ENCODE data around the gene ANKRD2. TPM values are rescaled to one million over a fixed set of nuclear protein-coding genes. Genes with fewer than 3 reads are reported as not detected.
"Not testable (repeated sequence)": the region's sequence is repeated elsewhere in the genome, so short reads cannot be mapped to it uniquely, and the experiment has no call there.

ANKRD2 gene
- total and polyA plus RNA-seq, 4 donors = 1.2 to 3.1 (median 3.0) TPM; not detected in 1

DNA sequence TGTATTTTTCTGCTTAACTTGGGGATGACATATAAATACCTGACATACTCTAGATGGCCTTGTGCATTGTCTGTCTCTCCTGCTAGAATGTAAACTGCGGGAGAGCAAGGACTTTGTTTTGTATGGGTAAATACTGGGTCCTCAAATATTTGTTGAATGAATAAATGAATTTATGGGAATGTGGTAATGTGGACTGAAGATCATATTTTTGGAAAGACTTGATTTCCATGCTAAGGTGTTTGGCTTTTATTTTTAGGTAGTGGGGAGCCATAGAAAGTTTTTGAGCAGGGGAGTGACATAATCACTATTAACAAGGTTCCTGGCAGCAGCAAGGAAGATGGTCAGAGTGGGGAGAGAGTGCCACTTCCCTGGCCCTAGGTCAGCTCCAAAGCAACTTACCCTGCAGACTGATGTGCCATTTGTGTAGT is 46.9 kb upstream of the ANKRD2 start:
- no peaks in the 10 kb centered on the region for H3K27me3 ChIP-seq (ENCODE audit: control insufficient read depth in 3 of 3, insufficient read depth in 3 of 3, low read length in 2 of 3)
- no peak for DNase-seq
- H3K9ac ChIP-seq (ENCODE audit: insufficient read depth in 1 of 2, low read length in 2 of 2) = no peak overlapping the region
- H3K36me3 ChIP-seq (ENCODE audit: control insufficient read depth in 4 of 4, insufficient read depth in 4 of 4, low read length in 4 of 4) = no peaks in the 10 kb centered on the region
- 89 to 92% methylated on average over 1 of the region's 1 CpG for WGBS, 2 donors
- no peak overlapping the region for H3K4me3 ChIP-seq
- peaks cover 0 to 22% (median 0%) of the 10 kb centered on the region in 5 donors for H3K4me1 ChIP-seq (ENCODE audit: control insufficient read depth in 5 of 5, insufficient read depth in 5 of 5, low read length in 5 of 5)
- no peak for ATAC-seq (ENCODE audit: insufficient read depth, low FRiP score)
- H3K9me3 ChIP-seq (ENCODE audit: control insufficient read depth in 4 of 4, insufficient read depth in 3 of 4, low read length in 3 of 4) = no peaks in the 10 kb centered on the region
- H3K27ac ChIP-seq (ENCODE audit: low read depth in 1 of 2, low read length in 1 of 2) = no peak overlapping the region
- TF ChIP-seq, protein P1, sequence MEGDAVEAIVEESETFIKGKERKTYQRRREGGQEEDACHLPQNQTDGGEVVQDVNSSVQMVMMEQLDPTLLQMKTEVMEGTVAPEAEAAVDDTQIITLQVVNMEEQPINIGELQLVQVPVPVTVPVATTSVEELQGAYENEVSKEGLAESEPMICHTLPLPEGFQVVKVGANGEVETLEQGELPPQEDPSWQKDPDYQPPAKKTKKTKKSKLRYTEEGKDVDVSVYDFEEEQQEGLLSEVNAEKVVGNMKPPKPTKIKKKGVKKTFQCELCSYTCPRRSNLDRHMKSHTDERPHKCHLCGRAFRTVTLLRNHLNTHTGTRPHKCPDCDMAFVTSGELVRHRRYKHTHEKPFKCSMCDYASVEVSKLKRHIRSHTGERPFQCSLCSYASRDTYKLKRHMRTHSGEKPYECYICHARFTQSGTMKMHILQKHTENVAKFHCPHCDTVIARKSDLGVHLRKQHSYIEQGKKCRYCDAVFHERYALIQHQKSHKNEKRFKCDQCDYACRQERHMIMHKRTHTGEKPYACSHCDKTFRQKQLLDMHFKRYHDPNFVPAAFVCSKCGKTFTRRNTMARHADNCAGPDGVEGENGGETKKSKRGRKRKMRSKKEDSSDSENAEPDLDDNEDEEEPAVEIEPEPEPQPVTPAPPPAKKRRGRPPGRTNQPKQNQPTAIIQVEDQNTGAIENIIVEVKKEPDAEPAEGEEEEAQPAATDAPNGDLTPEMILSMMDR (IDR thresholded peaks at IDR 0.05; ENCODE audit: control extremely low read depth, extremely low read depth) = no peak

DNA sequence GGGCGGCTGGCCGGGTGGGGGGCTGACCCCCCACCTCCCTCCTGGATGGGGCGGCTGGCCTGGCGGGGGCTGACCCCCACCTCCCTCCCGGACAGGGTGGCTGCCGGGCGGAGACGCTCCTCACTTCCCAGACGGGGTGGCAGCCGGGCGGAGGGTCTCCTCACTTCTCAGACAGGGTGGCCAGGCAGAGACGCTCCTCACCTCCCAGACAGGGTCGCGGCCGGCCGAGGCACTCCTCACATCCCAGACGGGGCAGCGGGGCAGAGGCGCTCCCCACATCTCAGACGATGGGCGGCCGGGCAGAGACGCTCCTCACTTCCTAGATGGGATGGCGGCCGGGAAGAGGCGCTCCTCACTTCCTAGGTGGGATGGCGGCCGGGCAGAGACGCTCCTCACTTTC is 43.7 kb upstream of the ANKRD2 start:
- peaks cover 0 to 23% (median 0%) of the 10 kb centered on the region in 5 donors for H3K4me1 ChIP-seq (ENCODE audit: control insufficient read depth in 5 of 5, insufficient read depth in 5 of 5, low read length in 5 of 5)
- not testable (repeated sequence) for DNase-seq; H3K4me3 ChIP-seq; H3K27ac ChIP-seq (ENCODE audit: low read depth in 1 of 2, low read length in 1 of 2); H3K9ac ChIP-seq (ENCODE audit: insufficient read depth in 1 of 2, low read length in 2 of 2); H3K27me3 ChIP-seq (ENCODE audit: control insufficient read depth in 3 of 3, insufficient read depth in 3 of 3, low read length in 2 of 3); ATAC-seq (ENCODE audit: insufficient read depth, low FRiP score); H3K9me3 ChIP-seq (ENCODE audit: control insufficient read depth in 4 of 4, insufficient read depth in 3 of 4, low read length in 3 of 4); H3K36me3 ChIP-seq (ENCODE audit: control insufficient read depth in 4 of 4, insufficient read depth in 4 of 4, low read length in 4 of 4)
- WGBS, 2 donors = 95 to 97% methylated on average over 16 to 26 of the region's 29 CpGs

DNA sequence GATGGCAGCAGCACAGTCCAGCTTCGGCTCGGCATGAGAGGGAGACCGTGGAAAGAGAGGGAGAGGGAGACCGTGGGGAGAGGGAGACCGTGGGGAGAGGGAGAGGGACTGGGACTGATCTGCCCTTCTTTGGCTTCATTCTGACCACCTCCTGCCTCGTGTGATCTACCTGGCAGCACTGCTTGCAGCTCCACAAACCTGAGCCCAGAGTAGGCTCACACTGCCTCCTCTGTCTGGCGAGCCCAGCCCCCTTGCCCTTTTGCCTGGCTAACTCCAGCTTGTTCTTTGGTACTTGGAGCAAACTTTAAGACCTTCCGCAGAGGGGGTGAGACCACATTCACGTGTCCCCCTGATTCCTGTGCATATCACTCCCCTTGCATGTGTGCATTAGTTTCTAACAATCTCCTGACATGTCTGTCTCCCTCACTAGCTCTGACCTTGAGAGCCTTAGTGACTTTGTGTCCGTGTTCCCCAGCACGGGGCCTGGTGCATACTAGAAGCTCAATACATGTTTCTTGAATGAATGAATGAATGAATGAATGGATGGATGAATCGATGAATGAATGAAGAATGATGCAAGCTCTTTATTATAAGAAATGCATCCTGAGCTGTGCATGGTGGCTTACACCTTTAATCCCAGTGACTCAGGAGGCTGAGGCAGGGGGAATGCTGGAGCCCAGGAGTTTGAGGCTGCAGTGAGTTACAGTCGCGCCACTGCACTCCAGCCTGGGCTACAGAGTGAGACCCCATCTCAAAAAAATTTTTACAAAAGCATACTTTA is 42.7 kb upstream of the ANKRD2 start:
- TF ChIP-seq, protein P1 (IDR thresholded peaks at IDR 0.05; ENCODE audit: control extremely low read depth, extremely low read depth) = no peak
- no peaks in the 10 kb centered on the region for H3K27me3 ChIP-seq (ENCODE audit: control insufficient read depth in 3 of 3, insufficient read depth in 3 of 3, low read length in 2 of 3)
- peaks cover 0 to 17% (median 0%) of the 10 kb centered on the region in 5 donors for H3K4me1 ChIP-seq (ENCODE audit: control insufficient read depth in 5 of 5, insufficient read depth in 5 of 5, low read length in 5 of 5)
- H3K36me3 ChIP-seq (ENCODE audit: control insufficient read depth in 4 of 4, insufficient read depth in 4 of 4, low read length in 4 of 4) = no peaks in the 10 kb centered on the region
- ATAC-seq (ENCODE audit: insufficient read depth, low FRiP score) = no peak
- H3K27ac ChIP-seq (ENCODE audit: low read depth in 1 of 2, low read length in 1 of 2) = peak overlapping the region in 1 of 2 donors; percentile 39
- H3K4me3 ChIP-seq = no peak overlapping the region
- no peaks in the 10 kb centered on the region for H3K9me3 ChIP-seq (ENCODE audit: control insufficient read depth in 4 of 4, insufficient read depth in 3 of 4, low read length in 3 of 4)
- WGBS, 2 donors = 84 to 90% methylated on average over 14 of the region's 14 CpGs
- no peak for DNase-seq
- H3K9ac ChIP-seq (ENCODE audit: insufficient read depth in 1 of 2, low read length in 2 of 2) = no peak overlapping the region

DNA sequence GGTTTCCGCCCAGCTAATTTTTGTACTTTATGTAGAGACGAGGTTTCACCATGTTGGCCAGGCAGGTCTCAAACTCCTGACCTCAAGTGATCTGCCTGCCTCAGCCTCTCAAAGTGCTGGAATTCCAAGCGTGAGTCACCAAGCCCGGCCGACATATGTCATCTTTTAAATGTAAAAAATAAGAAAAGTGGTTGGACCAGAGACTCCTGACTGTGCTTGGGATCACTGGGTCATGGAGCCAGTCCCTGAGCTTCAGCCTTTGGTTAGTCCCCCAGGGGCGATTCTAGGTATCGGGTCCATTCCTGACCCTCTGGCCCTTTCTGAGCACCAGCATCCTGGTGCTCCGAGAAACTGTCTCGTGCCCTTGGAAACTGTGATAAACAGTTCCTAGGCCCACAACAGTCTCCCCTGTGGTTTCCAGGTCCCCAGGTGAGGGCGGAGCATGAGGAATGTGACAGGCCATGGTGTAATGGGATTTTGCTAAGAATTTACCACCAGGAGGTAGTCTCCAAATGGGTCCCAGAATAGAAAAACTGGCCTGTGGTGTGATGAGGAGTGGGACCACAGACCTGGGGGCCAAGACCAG is 41.1 kb upstream of the ANKRD2 start:
- DNase-seq = no peak
- WGBS, 2 donors = 86 to 89% methylated on average over 10 of the region's 10 CpGs
- Histone ChIP-seq H3K4me3 (no peak overlapping the region), H3K9ac (ENCODE audit: insufficient read depth in 1 of 2, low read length in 2 of 2) (no peak overlapping the region), H3K9me3 (ENCODE audit: control insufficient read depth in 4 of 4, insufficient read depth in 3 of 4, low read length in 3 of 4) (no peaks in the 10 kb centered on the region), H3K27ac (ENCODE audit: low read depth in 1 of 2, low read length in 1 of 2) (peak overlapping the region in 1 of 2 donors; percentile 42), H3K27me3 (ENCODE audit: control insufficient read depth in 3 of 3, insufficient read depth in 3 of 3, low read length in 2 of 3) (no peaks in the 10 kb centered on the region), H3K4me1 (ENCODE audit: control insufficient read depth in 5 of 5, insufficient read depth in 5 of 5, low read length in 5 of 5) (peaks cover 0 to 10% (median 0%) of the 10 kb centered on the region in 5 donors), H3K36me3 (ENCODE audit: control insufficient read depth in 4 of 4, insufficient read depth in 4 of 4, low read length in 4 of 4) (no peaks in the 10 kb centered on the region)
- TF ChIP-seq, protein P1 (IDR thresholded peaks at IDR 0.05; ENCODE audit: control extremely low read depth, extremely low read depth) = no peak
- no peak for ATAC-seq (ENCODE audit: insufficient read depth, low FRiP score)
